ENCODE results near the gene CELA2A.

The CELA2A gene

GRCh38 chr1:15418806-15419515 lies 37.6 kb upstream of the CELA2A start:
- no peak for TF ChIP-seq CTCF (IDR thresholded peaks at IDR 0.05; ENCODE audit: control insufficient read depth, extremely low read depth, insufficient read depth)
- H3K4me3 ChIP-seq (ENCODE audit: low read depth, low read length) = no peak overlapping the region
- DNase-seq (ENCODE audit: low read depth) = no peak

GRCh38 chr1:15420853-15421465 lies 35.6 kb upstream of the CELA2A start:
- no peak for TF ChIP-seq CTCF (IDR thresholded peaks at IDR 0.05; ENCODE audit: control insufficient read depth, extremely low read depth, insufficient read depth)
- H3K4me3 ChIP-seq (ENCODE audit: low read depth, low read length) = no peak overlapping the region
- no peak for DNase-seq (ENCODE audit: low read depth)

- no peak for DNase-seq (ENCODE audit: low read depth)
- no peak for TF ChIP-seq CTCF (IDR thresholded peaks at IDR 0.05; ENCODE audit: control insufficient read depth, extremely low read depth, insufficient read depth)
- H3K4me3 ChIP-seq (ENCODE audit: low read depth, low read length) = no peak overlapping the region
Measured at GRCh38 chr1:15422871-15423270, 33.7 kb upstream of the CELA2A start.

GRCh38 chr1:15423355-15424077 lies 33.0 kb upstream of the CELA2A start:
- DNase-seq (ENCODE audit: low read depth) = no peak
- TF ChIP-seq CTCF (IDR thresholded peaks at IDR 0.05; ENCODE audit: control insufficient read depth, extremely low read depth, insufficient read depth) = no peak

GRCh38 chr1:15424146-15424667 lies 32.3 kb upstream of the CELA2A start:
- no peak overlapping the region for H3K4me3 ChIP-seq (ENCODE audit: low read depth, low read length)
- DNase-seq (ENCODE audit: low read depth) = no peak
- no peak for TF ChIP-seq CTCF (IDR thresholded peaks at IDR 0.05; ENCODE audit: control insufficient read depth, extremely low read depth, insufficient read depth)

More at GRCh38 chr1:15423355-15424077, 33.0 kb upstream of the CELA2A start:
- no peak overlapping the region for H3K4me3 ChIP-seq (ENCODE audit: low read depth, low read length)

- no peak for TF ChIP-seq CTCF (IDR thresholded peaks at IDR 0.05; ENCODE audit: control insufficient read depth, extremely low read depth, insufficient read depth)
- DNase-seq (ENCODE audit: low read depth) = no peak
- H3K4me3 ChIP-seq (ENCODE audit: low read depth, low read length) = no peak overlapping the region
Measured at GRCh38 chr1:15424981-15425380, 31.6 kb upstream of the CELA2A start.
